Epidermal melanocyte (primary cell): ENCODE data around the gene TIPARP.
"Not testable (repeated sequence)": the region's sequence is repeated elsewhere in the genome, so short reads cannot be mapped to it uniquely, and the experiment has no call there.

Experiments
- DNase-seq: peaks from one replicate; pipeline ENCODE4 v3.0.0; 2011; ENCODE audit warnings: low spot score; ENCODE audit not compliant: insufficient read length

TIPARP gene

DNA sequence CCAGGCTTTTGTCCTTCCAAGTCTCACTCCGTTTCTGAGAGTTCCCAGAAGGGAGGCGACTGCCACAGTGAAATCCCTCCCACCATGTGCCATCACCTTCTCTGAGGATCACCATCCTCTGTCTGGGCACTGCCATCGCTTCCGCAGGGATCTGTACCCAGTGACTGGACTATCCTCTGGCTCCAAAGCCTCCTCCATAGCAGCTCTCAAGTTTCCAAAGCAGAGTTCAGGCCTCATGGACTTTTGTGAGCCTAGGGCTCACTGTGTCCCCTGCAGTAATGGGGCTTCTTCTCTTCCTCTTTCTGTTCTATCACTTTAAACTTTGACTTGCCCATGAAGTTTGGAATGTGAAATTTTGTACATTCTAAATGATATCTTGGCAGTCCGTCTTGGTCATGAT is 63.9 kb downstream of the TIPARP start:
- DNase-seq, result no peak

DNA sequence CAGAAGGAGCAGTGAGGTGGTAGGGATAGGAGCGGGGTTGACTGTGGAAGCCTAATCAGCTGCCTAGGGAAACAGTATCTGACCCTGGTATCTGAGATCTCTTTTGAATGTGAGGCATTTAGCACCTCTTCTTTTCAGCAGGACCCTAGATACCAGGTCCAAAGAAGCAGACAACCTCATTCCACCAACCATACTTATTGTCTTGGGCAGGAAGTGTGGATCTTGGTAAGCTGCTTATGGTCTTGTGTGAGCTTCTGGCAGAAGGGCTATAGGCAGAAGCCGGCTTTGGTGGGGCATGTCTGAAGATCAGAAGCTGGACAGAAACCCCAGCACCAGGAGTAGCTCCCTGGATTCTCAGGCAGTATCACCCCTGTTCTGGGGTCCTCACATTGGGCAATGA is 65.6 kb downstream of the TIPARP start:
- no peak for DNase-seq

DNA sequence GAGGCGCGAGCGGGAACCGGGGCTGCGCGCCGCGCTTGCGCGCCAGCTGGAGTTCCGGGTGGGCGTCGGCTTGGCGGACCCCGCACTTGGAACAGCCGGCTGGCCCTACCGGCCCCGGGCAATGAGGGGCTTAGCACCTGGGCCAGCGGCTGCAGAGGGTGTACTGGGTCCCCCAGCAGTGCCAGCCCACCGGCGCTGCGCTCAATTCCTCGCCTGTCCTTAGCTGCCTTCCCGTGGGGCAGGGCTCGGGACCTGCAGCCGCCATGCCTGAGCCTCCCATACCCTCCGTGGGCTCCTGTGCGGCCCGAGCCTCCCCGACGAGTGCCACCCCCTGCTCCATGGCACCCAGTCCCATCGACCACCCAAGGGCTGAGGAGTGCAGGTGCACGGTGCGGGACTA is 66.2 kb downstream of the TIPARP start:
- not testable (repeated sequence) for DNase-seq

DNA sequence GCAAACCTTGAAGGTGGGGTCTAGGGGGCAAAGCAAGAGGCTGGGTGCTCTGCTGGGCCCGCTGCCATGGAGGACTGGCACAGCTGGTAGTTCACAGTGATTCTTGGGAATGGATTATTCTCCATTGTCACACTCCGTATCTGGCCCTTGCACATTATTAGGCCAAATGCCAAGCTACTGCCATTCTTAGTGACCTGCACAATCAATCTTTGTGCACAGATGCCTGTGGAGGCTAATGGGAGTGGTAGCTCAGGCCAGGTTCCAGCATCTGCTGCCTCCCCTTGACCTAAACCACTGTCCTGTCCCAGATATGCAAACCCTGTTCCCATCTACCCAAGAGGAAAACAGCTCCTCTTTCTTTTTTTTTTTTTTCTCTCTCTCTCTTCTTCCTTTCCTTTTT is 67.5 kb downstream of the TIPARP start:
- DNase-seq, result no peak

DNA sequence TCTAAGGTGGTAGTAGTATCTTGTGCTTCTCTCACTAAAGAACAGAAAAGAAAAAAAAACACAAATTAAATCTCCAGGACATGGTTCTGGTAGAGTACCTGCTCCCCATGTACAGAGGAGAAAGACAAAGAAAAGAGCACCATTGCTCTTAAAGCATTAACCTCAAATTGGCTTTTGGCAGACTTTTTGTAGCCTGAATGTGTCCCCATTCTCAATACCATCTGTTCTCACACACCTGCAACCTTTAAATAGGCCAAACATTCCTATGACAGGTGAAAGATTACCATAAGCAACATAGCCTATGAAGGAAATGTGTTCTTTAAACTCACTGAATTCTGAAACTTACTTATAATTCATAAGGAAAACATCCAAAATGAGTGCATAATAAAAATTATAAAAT is 68.0 kb downstream of the TIPARP start:
- DNase-seq, result no peak

DNA sequence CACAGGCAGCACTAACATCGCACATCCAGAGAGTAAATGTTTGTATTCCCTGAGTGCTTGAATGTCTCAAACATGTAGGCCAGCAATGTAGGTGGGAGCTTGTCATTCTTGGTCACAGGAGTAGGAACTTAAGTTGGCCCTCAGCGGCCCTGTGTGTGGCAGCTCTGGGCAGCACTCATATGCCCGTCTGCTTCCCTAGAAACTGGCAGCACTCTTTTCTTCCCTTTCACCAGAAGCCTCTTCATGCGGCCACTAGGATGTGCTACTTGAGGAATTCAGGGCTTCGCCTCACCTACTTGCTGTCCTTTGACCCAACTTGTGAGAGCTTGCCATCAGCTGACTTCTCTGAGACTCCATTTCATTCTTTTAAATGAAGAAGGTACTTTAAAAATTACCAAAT is 69.5 kb downstream of the TIPARP start:
- DNase-seq, result no peak

DNA sequence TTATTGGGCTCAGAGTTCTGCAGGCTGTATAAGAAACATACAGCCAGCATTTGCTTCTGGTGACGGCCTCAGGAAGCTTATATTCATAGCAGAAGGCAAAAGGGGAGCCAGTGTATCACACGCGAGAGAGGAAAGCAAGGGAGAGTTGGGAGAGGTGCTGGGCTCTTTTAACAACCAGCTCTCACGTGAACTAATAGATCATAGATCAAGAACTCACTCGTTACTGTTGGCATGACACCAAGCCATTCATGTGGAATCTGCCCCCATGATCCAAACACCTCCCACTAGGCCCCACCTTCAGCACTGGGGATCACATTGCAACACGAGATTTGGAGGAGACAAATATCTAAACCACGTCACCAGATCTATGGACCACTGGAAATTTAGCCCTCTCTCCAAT is 70.2 kb downstream of the TIPARP start:
- DNase-seq, result no peak

DNA sequence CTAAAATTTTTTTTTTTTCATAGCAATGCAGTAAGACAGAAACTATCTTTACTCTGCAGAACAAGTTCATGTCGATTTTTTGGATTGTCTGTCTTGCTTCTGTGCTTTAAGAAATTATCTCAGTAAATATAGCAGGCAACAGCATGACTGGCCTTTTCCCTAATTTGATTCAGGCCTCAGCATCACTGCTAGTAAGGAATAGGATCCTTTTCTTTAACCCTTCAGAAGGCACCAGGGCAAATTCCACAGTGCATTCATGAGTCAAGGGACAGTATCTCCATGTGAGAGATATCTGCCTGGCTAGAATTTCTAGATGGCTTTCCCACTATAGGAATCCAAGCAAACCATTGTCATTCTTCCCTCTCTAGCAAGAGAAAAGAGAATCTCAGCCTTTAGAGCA is 71.4 kb downstream of the TIPARP start:
- no peak for DNase-seq

DNA sequence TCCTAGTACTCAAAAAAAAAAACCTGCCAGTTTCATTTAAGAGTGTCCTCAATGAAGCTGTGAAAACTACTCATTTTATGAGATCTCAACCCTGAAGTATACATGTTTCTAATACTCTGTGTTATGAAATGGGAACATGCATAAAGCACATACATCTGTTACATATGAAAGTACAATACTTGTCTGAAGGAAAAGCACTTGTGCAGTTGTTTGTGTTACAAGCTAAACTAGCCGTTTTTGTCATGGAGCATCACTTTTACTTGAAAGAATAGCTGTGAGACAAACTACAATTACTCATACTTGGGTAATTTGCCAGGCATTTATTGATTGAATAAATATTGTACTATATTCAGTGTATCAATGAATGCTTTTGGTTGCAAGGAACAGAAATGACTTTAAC is 72.7 kb downstream of the TIPARP start:
- no peak for DNase-seq

DNA sequence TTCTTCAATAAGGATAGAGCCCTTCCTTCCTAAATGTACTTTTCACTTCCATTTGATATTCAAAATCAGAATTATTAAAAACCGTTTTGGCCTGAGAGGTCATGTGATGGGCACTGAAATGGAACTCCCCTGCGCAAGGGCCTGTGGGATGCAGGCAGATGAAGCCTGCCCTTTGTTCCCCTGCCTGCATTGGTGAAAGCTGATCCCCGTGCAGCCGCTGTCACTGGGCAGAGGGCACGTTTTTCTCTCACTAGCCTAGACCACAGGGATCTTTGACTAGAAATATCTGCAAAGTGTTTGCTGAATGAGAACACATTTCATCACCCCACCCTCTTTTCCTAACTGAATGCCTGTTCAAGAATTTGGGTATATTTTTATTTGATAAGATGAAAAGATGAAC is 74.9 kb downstream of the TIPARP start:
- DNase-seq, result no peak

DNA sequence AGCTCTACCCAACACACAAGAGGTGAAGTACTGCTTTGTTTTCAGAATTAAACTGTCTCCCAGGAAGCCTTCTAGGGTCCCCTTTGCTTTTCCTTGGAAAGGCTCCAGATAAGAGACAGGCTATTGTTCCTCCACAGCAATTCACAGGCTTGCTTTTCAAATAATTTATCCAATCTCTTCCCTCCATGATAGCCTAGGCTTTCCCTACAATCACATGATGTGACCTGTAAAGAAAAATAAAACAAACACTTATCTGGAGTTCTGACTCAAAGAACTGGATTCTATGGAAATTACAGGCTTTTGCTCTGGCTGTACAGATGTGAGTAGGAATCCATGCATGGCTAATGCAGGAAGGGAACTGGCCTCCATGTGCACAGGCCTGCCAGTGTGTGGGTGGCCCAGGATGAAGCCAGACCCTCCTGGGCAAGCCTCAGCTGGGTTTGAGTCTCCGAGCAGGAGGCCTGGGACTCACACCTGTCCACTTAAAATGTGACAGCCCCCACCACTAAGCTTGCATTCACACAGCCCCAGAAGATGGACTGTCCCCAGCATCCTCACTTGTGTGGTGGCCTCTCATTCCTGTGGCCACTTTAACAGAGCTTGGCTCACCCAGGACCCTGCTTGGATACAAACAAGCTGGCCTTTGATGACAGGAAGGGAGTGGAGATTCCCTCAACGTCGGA is 75.9 kb downstream of the TIPARP start:
- DNase-seq, result no peak

DNA sequence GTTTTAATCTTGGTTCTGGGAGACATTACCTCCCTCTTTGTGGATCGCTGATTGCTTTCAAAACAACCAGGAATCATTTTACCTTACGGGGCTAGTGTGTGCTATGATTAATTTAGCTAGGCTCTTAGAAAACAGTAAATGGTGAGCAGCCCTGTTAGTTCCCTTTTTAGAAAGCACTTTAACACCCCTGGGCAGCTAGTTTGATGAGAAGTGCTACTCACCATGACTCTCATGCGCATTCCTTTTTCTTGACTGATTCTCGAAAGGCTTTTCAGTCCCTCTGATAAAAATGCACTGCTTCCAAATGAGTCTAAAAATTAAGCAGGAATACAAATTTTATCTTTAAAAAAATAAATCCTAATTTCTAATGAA is 76.5 kb downstream of the TIPARP start:
- no peak for DNase-seq

DNA sequence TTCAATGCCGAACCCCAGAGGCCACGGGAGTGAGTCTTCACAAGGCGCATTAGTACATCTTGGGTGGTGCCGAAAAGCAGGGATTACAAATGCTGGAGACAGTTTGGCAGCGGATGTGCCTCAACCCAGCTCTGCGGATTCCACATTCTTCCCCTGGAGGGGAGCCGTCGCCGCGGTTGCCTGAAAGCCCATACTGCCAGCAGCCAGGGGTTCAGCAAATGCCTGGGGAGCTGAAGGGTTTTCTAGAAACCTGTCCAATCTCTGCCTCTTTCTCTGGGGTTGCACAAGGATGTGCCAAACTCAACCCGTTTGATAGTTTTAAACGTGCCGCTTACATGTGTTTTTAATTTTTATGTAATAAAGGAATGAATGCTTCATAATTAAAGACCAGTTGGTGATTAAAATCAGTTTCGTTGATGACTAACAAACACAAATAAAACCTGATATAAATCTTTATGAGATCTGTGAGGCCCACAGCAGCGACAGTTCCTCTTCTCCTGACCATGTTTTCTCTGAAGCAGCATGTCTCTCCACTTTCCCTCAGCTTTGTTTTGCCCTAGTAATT is 77.2 kb downstream of the TIPARP start:
- peak; percentile 63 for DNase-seq
